Vagina (tissue), 2 donors: ENCODE results near the gene DCC.

Experiments used
- POLR2A ChIP-seq, 2 donors: fragments of 450-650 bp; IDR thresholded peaks; one replicate each; pipeline ENCODE4 v1.6.1; 2017; ENCODE audit warnings: antibody characterized with exemption in 2 of 2, mild to moderate bottlenecking in 2 of 2, moderate library complexity in 2 of 2
- POLR2AphosphoS5 ChIP-seq, 2 donors: sonication (generic); formaldehyde crosslinking; IDR thresholded peaks; one replicate each; pipeline ENCODE4 v1.9.0; 2017; ENCODE audit warnings: antibody characterized with exemption in 2 of 2, mild to moderate bottlenecking in 2 of 2, low read depth in 1 of 2; ENCODE audit not compliant: insufficient read depth in 1 of 2
- TF ChIP-seq, protein P1 (sequence below), 3 experiments: fragments of 450-650 bp in 2 of 3; fragments of 200-600 bp in 1 of 3; sonication (generic) in 1 of 3; IDR thresholded peaks; one replicate each; pipeline ENCODE4 v1.5.1; 2017 to 2019; ENCODE audit warnings: antibody characterized with exemption in 3 of 3, mild to moderate bottlenecking in 2 of 3, moderate library complexity in 2 of 3

DNA sequence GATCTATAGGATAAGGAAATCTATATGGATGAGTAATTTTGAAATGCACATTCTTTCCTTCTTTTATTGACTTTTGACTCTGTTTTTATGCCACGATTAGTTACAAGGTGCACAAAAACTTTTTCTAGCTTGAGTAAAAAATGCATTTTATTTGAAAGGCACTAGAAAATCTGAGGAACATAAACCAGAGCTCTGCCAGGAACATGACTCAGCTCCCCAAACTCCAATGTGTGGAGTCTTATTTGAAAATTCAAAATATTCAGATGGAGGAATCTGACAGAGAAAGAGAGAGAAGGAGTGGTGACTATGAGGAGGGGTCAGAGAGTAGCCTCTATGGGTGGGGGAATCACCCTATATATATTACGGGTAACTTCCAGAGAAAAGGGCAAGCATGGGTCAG is 231.0 kb downstream of the DCC start:
- TF ChIP-seq, protein P1, sequence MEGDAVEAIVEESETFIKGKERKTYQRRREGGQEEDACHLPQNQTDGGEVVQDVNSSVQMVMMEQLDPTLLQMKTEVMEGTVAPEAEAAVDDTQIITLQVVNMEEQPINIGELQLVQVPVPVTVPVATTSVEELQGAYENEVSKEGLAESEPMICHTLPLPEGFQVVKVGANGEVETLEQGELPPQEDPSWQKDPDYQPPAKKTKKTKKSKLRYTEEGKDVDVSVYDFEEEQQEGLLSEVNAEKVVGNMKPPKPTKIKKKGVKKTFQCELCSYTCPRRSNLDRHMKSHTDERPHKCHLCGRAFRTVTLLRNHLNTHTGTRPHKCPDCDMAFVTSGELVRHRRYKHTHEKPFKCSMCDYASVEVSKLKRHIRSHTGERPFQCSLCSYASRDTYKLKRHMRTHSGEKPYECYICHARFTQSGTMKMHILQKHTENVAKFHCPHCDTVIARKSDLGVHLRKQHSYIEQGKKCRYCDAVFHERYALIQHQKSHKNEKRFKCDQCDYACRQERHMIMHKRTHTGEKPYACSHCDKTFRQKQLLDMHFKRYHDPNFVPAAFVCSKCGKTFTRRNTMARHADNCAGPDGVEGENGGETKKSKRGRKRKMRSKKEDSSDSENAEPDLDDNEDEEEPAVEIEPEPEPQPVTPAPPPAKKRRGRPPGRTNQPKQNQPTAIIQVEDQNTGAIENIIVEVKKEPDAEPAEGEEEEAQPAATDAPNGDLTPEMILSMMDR (IDR thresholded peaks at IDR 0.05), result no peak
- TF ChIP-seq POLR2AphosphoS5 (IDR thresholded peaks at IDR 0.05; ENCODE audit: insufficient read depth in 1 of 2, low read depth in 1 of 2), result no peak
- no peak for TF ChIP-seq POLR2A (IDR thresholded peaks at IDR 0.05)
